GM12878 (cell line): ENCODE results near the gene SPRING1. TPM values are rescaled to one million over a fixed set of nuclear protein-coding genes. Genes with fewer than 3 reads are reported as not detected.

ENCODE experiments used
- ATAC-seq: fragments of 200-7000 bp; cut with Tn5 transposase; 3 replicates; pipeline ENCODE4 v1.9.1; 2020; ENCODE audit warnings: mild to moderate bottlenecking, moderate library complexity
- BruUV-seq: library from RNA; stranded (reverse); fragments of 400-500 nt; replicated peaks from 2 replicates; lab custom pipeline; 2021; lab: Mats Ljungman, UMichigan
- CTCF ChIA-PET: fragments of 300-600 bp; sonication (Branson Sonifier 250); formaldehyde crosslinking; extraction: SDS; loops from one replicate; lab custom pipeline; 2021; ENCODE audit warnings: inconsistent platforms; lab: Yijun Ruan, JAX
- POLR2A ChIA-PET: fragments of 350-600 bp; formaldehyde crosslinking; extraction: SDS; loops from one replicate; lab custom pipeline; 2021; ENCODE audit warnings: inconsistent platforms; lab: Charles Lee
- RAD21 ChIA-PET: fragments of 300-600 bp; sonication (Branson Sonifier 250); formaldehyde crosslinking; loops from one replicate; lab custom pipeline; 2023; ENCODE audit warnings: antibody characterized with exemption; ENCODE audit not compliant: unreplicated experiment; lab: Charles Lee
- SMC1A ChIA-PET: fragments of 300-600 bp; sonication (Branson Sonifier 250); formaldehyde crosslinking; loops from one replicate; lab custom pipeline; 2023; ENCODE audit not compliant: unreplicated experiment, uncharacterized antibody; lab: Charles Lee
- DNase-seq: peaks from one replicate; pipeline ENCODE4 v3.0.0-alpha.2; 2011; ENCODE audit warnings: low read depth, low spot score
- FAIRE-seq: peaks from 3 replicates; lab custom pipeline; 2011; peaks lifted over from hg19 to GRCh38; lab: Jason Lieb, UNC
- H2AFZ ChIP-seq: 2 replicates; pipeline ENCODE4 v1.6.0; 2011; ENCODE audit warnings: low read depth, low read length, control low read depth; ENCODE audit not compliant: control insufficient read depth
- H3K27ac ChIP-seq: 2 replicates; pipeline ENCODE4 v1.5.1; 2011; ENCODE audit warnings: control low read depth; ENCODE audit not compliant: control insufficient read depth, insufficient read depth
- H3K27me3 ChIP-seq, 2 experiments: replicated peaks in 1 of 2; 2 replicates each; pipeline versions ENCODE4 v1.6.0 to v1.6.1; 2011; ENCODE audit warnings: low read length in 1 of 2; ENCODE audit not compliant: control insufficient read depth in 2 of 2, insufficient read depth in 2 of 2
- H3K36me3 ChIP-seq, 2 experiments: 2 replicates each; pipeline ENCODE4 v1.5.1; 2011; ENCODE audit warnings: low read length in 1 of 2; ENCODE audit not compliant: control insufficient read depth in 2 of 2, insufficient read depth in 2 of 2
- H3K4me1 ChIP-seq: 2 replicates; pipeline ENCODE4 v1.6.1; 2011; ENCODE audit warnings: mild to moderate bottlenecking, low read length, moderate library complexity, mixed read lengths; ENCODE audit not compliant: control insufficient read depth, insufficient read depth
- H3K4me2 ChIP-seq: 2 replicates; pipeline ENCODE4 v1.6.0; 2011; ENCODE audit warnings: control low read depth; ENCODE audit not compliant: control insufficient read depth, insufficient read depth
- H3K4me3 ChIP-seq: fragments of 200-600 bp; sonication (generic); 2 replicates; pipeline ENCODE4 v1.5.1; 2016
- H3K79me2 ChIP-seq: 2 replicates; pipeline ENCODE4 v1.6.0; 2011; ENCODE audit warnings: low read length; ENCODE audit not compliant: control insufficient read depth, insufficient read depth
- H3K9ac ChIP-seq: 2 replicates; pipeline ENCODE4 v1.8.0; 2011; ENCODE audit warnings: low read length, control low read depth, mixed read lengths; ENCODE audit not compliant: control insufficient read depth, insufficient read depth
- H3K9me3 ChIP-seq: replicated peaks from 3 replicates; pipeline ENCODE4 v1.5.1; 2011; ENCODE audit warnings: mild to moderate bottlenecking, low read length; ENCODE audit not compliant: control insufficient read depth, insufficient read depth
- H4K20me1 ChIP-seq: 2 replicates; pipeline ENCODE4 v1.6.0; 2011; ENCODE audit not compliant: control insufficient read depth, insufficient read depth
- BACH1 ChIP-seq: fragments of 450-650 bp; IDR thresholded peaks from 2 replicates; pipeline ENCODE4 v1.6.1; 2017; ENCODE audit warnings: mild to moderate bottlenecking, borderline replicate concordance
- BRCA1 ChIP-seq: IDR thresholded peaks from 2 replicates; pipeline ENCODE4 v1.6.1; 2011; ENCODE audit warnings: low read depth, low read length, improper control_type of control experiment
- CBFB ChIP-seq: IDR thresholded peaks from 2 replicates; pipeline ENCODE4 v1.6.1; 2016; ENCODE audit warnings: antibody characterized with exemption, low read depth
- CREB1 ChIP-seq: IDR thresholded peaks from 2 replicates; pipeline ENCODE4 v1.6.1; 2012; ENCODE audit warnings: low read depth, mild to moderate bottlenecking, inconsistent platforms
- EP300 ChIP-seq, 2 experiments: fragments of 150-350 bp in 1 of 2; IDR thresholded peaks; 2 replicates each; pipeline ENCODE4 v1.6.1; 2011 to 2012; ENCODE audit warnings: low read depth in 2 of 2, low read length in 2 of 2, borderline replicate concordance in 1 of 2, improper control_type of control experiment in 1 of 2, inconsistent platforms in 1 of 2; ENCODE audit not compliant: control insufficient read depth in 1 of 2
- GABPA ChIP-seq: IDR thresholded peaks from 2 replicates; pipeline ENCODE4 v1.6.1; 2014; ENCODE audit warnings: antibody characterized with exemption, low read depth, mild to moderate bottlenecking, inconsistent platforms
- KDM1A ChIP-seq: fragments of 200-600 bp; sonication (generic); IDR thresholded peaks from 2 replicates; pipeline ENCODE4 v1.6.1; 2016; ENCODE audit warnings: borderline replicate concordance
- MTA3 ChIP-seq: IDR thresholded peaks from 2 replicates; pipeline ENCODE4 v1.6.1; 2012; ENCODE audit warnings: low read length, inconsistent platforms, borderline replicate concordance
- NR2C1 ChIP-seq: fragments of 450-650 bp; IDR thresholded peaks from 2 replicates; pipeline ENCODE4 v1.6.1; 2017; ENCODE audit warnings: antibody characterized with exemption, mild to moderate bottlenecking, moderate library complexity
- RCOR1 ChIP-seq: conservative IDR thresholded peaks from 2 replicates; pipeline ENCODE4 v1.6.1; 2012; ENCODE audit warnings: low read depth, low read length, improper control_type of control experiment
- SIX5 ChIP-seq: IDR thresholded peaks from 2 replicates; pipeline ENCODE4 v1.6.1; 2011; ENCODE audit warnings: mild to moderate bottlenecking, low read depth, low read length, moderate library complexity; ENCODE audit not compliant: severe bottlenecking
- SMAD1 ChIP-seq: fragments of 450-650 bp; IDR thresholded peaks from 2 replicates; pipeline ENCODE4 v1.6.1; 2018; ENCODE audit warnings: mild to moderate bottlenecking, low read depth; ENCODE audit not compliant: partially characterized antibody
- SRF ChIP-seq, 2 experiments: IDR thresholded peaks; 2 replicates each; pipeline ENCODE4 v1.6.1; 2011; ENCODE audit warnings: low read depth in 2 of 2, low read length in 2 of 2, mild to moderate bottlenecking in 1 of 2, moderate library complexity in 1 of 2
- TCF7 ChIP-seq: IDR thresholded peaks from 2 replicates; pipeline ENCODE4 v1.6.1; 2014; ENCODE audit warnings: antibody characterized with exemption, borderline replicate concordance
- ZNF217 ChIP-seq: fragments of 450-650 bp; IDR thresholded peaks from 2 replicates; pipeline ENCODE4 v1.6.1; 2017; ENCODE audit warnings: antibody characterized with exemption, mild to moderate bottlenecking
- WGBS: methylation state at CpG from one replicate; pipeline ENCODE4 v1.1.6; 2016; ENCODE audit warnings: low lambda C conversion rate; ENCODE audit not compliant: insufficient replicate concordance, insufficient coverage; ENCODE audit errors: missing lambda C conversion rate; 5-methylcytosine and 5-hydroxymethylcytosine counted together
- in situ Hi-C: fragments of 300-500 bp; cut with MboI; formaldehyde crosslinking; loops from 9 replicates; pipeline ENCODE4 v1.14.3; 2018; ENCODE audit warnings: mixed read lengths
- intact Hi-C: fragments of 100-400 bp; cut with micrococcal nuclease; formaldehyde crosslinking; loops from one replicate; pipeline ENCODE4 v1.14.2; 2022; ENCODE audit not compliant: unreplicated experiment
- polyA plus RNA-seq, 11 experiments: library from polyadenylated mRNA; depleted of rRNA in 4 of 11; unstranded in 6 of 11; stranded (reverse) in 5 of 11; fragments of >200 nt; fragmentation: Nextera tagmentation in 4 of 11; fragmentation: Illumina TruSeq in 1 of 11; extraction: Ambion mirVana in 4 of 11; extraction: Trizol in 1 of 11; gene quantifications; 1 replicate in 1 of 11; 2 replicates in 10 of 11; pipeline versions ENCODE4 v1.2.1 to v1.2.3, GENCODE V29; 2011 to 2016; ENCODE audit warnings: inconsistent platforms in 2 of 11, missing spikeins in 2 of 11, low read depth in 1 of 11
- total RNA-seq, 4 experiments: library from RNA; depleted of rRNA in 3 of 4; stranded (reverse); fragments of >200 nt in 3 of 4; fragmentation: Illumina TruSeq in 1 of 4; extraction: Trizol in 1 of 4; gene quantifications; 2 replicates each; pipeline versions ENCODE4 v1.2.1 to v1.2.3, GENCODE V29; 2013 to 2021
- TF ChIP-seq, protein P1 (sequence below): fragments of 450-650 bp; IDR thresholded peaks from 2 replicates; pipeline ENCODE4 v1.6.1; 2017; ENCODE audit warnings: mild to moderate bottlenecking, moderate library complexity
- TF ChIP-seq, protein P2 (sequence below): fragments of 450-650 bp; IDR thresholded peaks from 2 replicates; pipeline ENCODE4 v1.6.1; 2017; ENCODE audit warnings: borderline replicate concordance
- TF ChIP-seq, protein P3 (sequence below): IDR thresholded peaks from 2 replicates; pipeline ENCODE4 v1.6.1; 2011; ENCODE audit warnings: borderline replicate concordance, low read depth, mild to moderate bottlenecking, moderate library complexity, low read length; ENCODE audit not compliant: insufficient read depth, poor library complexity, severe bottlenecking

SPRING1 gene
- total and polyA plus RNA-seq, 10 of the 15 experiments (the other 5 are each of a cell fraction or from before 2014, with no cell fraction given) = 2.5 to 25.7 (median 14.3) TPM

DNA sequence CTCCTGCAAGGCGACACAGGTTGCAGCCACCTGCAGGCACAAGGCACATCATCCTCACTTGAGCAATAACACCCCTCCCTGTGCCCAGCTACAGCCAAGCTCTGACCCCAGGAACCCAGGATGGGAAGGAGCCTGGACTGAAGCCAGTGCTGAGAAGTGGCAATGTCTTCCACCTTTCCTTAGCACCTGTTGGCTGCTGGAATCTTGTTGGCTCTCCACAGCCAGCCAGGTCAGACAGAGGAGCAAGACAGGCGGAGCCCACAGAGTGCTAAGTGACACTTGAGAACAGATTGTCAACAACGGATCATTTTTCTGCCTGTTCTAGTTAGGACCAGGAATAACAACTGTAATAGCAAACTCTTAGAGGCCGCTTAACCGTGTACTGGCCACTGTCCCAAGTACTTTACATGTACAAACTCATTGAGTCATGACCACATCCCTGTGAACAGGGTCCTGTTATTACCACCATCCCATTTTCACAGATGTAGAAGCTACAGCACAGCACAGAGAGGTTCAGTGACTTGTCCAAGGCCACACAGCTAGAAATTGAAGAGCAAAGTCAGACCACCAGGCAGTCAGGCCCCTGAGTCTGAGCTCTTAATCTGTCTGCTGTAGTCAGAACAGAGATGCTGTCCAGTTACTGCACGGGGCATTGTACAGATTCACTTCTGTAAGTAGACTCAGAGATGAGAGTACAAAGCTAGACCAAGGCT, 45.8 kb upstream of the SPRING1 start:
- Histone ChIP-seq H3K4me2 (no peak overlapping the region), H3K4me1 (no peaks in the 10 kb centered on the region), H3K9me3 (no peaks in the 10 kb centered on the region), H3K79me2 (no peaks in the 10 kb centered on the region), H4K20me1 (no peaks in the 10 kb centered on the region), H3K27me3 (no peaks in the 10 kb centered on the region), H3K9ac (no peak overlapping the region), H2AFZ (no peak overlapping the region), H3K27ac (no peak overlapping the region), H3K4me3 (no peak overlapping the region), H3K36me3 (peaks cover 4 to 9% of the 10 kb centered on the region in 2 experiments; a peak in 3 of 4 replicates)
- WGBS = 98% methylated on average over 6 of the region's 6 CpGs
- SMC1A ChIA-PET = no interaction called here
- DNase-seq = no peak
- POLR2A ChIA-PET = no interaction called here
- TF ChIP-seq TCF7 = no peak
- no peak for TF ChIP-seq SMAD1
- no peak for TF ChIP-seq SRF (IDR thresholded peaks at IDR 0.05; ENCODE audit: low read depth in 2 of 2, low read length in 2 of 2)
- TF ChIP-seq, protein P1, sequence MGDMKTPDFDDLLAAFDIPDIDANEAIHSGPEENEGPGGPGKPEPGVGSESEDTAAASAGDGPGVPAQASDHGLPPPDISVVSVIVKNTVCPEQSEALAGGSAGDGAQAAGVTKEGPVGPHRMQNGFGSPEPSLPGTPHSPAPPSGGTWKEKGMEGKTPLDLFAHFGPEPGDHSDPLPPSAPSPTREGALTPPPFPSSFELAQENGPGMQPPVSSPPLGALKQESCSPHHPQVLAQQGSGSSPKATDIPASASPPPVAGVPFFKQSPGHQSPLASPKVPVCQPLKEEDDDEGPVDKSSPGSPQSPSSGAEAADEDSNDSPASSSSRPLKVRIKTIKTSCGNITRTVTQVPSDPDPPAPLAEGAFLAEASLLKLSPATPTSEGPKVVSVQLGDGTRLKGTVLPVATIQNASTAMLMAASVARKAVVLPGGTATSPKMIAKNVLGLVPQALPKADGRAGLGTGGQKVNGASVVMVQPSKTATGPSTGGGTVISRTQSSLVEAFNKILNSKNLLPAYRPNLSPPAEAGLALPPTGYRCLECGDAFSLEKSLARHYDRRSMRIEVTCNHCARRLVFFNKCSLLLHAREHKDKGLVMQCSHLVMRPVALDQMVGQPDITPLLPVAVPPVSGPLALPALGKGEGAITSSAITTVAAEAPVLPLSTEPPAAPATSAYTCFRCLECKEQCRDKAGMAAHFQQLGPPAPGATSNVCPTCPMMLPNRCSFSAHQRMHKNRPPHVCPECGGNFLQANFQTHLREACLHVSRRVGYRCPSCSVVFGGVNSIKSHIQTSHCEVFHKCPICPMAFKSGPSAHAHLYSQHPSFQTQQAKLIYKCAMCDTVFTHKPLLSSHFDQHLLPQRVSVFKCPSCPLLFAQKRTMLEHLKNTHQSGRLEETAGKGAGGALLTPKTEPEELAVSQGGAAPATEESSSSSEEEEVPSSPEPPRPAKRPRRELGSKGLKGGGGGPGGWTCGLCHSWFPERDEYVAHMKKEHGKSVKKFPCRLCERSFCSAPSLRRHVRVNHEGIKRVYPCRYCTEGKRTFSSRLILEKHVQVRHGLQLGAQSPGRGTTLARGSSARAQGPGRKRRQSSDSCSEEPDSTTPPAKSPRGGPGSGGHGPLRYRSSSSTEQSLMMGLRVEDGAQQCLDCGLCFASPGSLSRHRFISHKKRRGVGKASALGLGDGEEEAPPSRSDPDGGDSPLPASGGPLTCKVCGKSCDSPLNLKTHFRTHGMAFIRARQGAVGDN = no peak
- TF ChIP-seq BRCA1 = no peak
- TF ChIP-seq RCOR1 = no peak
- TF ChIP-seq BACH1 = no peak
- TF ChIP-seq, protein P2, sequence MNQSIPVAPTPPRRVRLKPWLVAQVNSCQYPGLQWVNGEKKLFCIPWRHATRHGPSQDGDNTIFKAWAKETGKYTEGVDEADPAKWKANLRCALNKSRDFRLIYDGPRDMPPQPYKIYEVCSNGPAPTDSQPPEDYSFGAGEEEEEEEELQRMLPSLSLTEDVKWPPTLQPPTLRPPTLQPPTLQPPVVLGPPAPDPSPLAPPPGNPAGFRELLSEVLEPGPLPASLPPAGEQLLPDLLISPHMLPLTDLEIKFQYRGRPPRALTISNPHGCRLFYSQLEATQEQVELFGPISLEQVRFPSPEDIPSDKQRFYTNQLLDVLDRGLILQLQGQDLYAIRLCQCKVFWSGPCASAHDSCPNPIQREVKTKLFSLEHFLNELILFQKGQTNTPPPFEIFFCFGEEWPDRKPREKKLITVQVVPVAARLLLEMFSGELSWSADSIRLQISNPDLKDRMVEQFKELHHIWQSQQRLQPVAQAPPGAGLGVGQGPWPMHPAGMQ = no peak
- TF ChIP-seq GABPA = no peak
- no peak for TF ChIP-seq KDM1A
- no peak for TF ChIP-seq ZNF217
- TF ChIP-seq CREB1 = no peak
- TF ChIP-seq, protein P3, sequence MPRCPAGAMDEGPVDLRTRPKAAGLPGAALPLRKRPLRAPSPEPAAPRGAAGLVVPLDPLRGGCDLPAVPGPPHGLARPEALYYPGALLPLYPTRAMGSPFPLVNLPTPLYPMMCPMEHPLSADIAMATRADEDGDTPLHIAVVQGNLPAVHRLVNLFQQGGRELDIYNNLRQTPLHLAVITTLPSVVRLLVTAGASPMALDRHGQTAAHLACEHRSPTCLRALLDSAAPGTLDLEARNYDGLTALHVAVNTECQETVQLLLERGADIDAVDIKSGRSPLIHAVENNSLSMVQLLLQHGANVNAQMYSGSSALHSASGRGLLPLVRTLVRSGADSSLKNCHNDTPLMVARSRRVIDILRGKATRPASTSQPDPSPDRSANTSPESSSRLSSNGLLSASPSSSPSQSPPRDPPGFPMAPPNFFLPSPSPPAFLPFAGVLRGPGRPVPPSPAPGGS = no peak
- TF ChIP-seq SIX5 = no peak
- TF ChIP-seq EP300 (IDR thresholded peaks at IDR 0.05; ENCODE audit: borderline replicate concordance in 1 of 2, control insufficient read depth in 1 of 2, low read depth in 2 of 2, low read length in 2 of 2) = no peak
- no peak for TF ChIP-seq MTA3
- no peak for TF ChIP-seq NR2C1
- TF ChIP-seq CBFB = no peak
- FAIRE-seq = no peak
- in situ Hi-C loops (no loop called here), intact Hi-C loops (no loop called here)
- no peak for ATAC-seq
- RAD21 ChIA-PET = no interaction called here
- CTCF ChIA-PET = no interaction called here
- BruUV-seq = no TSS peak
